Esophagus squamous epithelium (tissue), 5 donors: ENCODE results near the gene RIMS4. TPM values are rescaled to one million over a fixed set of nuclear protein-coding genes. Genes with fewer than 3 reads are reported as not detected.

ENCODE experiments used
- DNase-seq: peaks from one replicate; lab custom pipeline; 2025; lab: John Stamatoyannopoulos, UW
- H3K27ac ChIP-seq, 4 donors: fragments of 200-600 bp; sonication (generic); one replicate each; pipeline ENCODE4 v1.5.1; 2016 to 2019; ENCODE audit warnings: mild to moderate bottlenecking in 1 of 4
- H3K27me3 ChIP-seq, 4 donors: fragments of 200-600 bp; sonication (generic); 1 replicate in 3 of 4; 2 replicates in 1 of 4; pipeline versions ENCODE4 v1.5.1 to v1.6.0; 2017 to 2021; ENCODE audit warnings: antibody characterized with exemption in 1 of 4
- H3K36me3 ChIP-seq, 3 donors: fragments of 200-600 bp; sonication (generic); one replicate each; pipeline ENCODE4 v1.5.1; 2016 to 2019
- H3K4me1 ChIP-seq, 3 donors: fragments of 200-600 bp; sonication (generic); one replicate each; pipeline ENCODE4 v1.5.1; 2017 to 2019
- H3K4me3 ChIP-seq, 4 donors: fragments of 200-600 bp; sonication (generic); 1 replicate in 3 of 4; 2 replicates in 1 of 4; pipeline ENCODE4 v1.5.1; 2016 to 2019; ENCODE audit warnings: mild to moderate bottlenecking in 2 of 4, moderate library complexity in 1 of 4
- H3K9me3 ChIP-seq, 3 donors: fragments of 200-600 bp; sonication (generic); one replicate each; pipeline ENCODE4 v1.5.1; 2016 to 2019
- CTCF ChIP-seq, 6 experiments: fragments of 450-650 bp in 4 of 6; fragments of 200-600 bp in 2 of 6; sonication (generic) in 2 of 6; IDR thresholded peaks; one replicate each; pipeline ENCODE4 v1.5.1; 2016 to 2019; ENCODE audit warnings: antibody characterized with exemption in 6 of 6, mild to moderate bottlenecking in 4 of 6, moderate library complexity in 4 of 6
- POLR2A ChIP-seq, 4 donors: fragments of 450-650 bp; IDR thresholded peaks; one replicate each; pipeline ENCODE4 v1.6.1; 2017; ENCODE audit warnings: antibody characterized with exemption in 4 of 4, mild to moderate bottlenecking in 4 of 4, moderate library complexity in 3 of 4
- WGBS, 2 donors: methylation state at CpG; one replicate each; pipeline ENCODE4 v1.1.5; 2018; 5-methylcytosine and 5-hydroxymethylcytosine counted together
- intact Hi-C: fragments of 100-400 bp; cut with DNase I; formaldehyde crosslinking; loops from one replicate; pipeline ENCODE4 v1.15.0; 2022
- total RNA-seq, 4 donors: library from RNA; depleted of rRNA; stranded (reverse); fragments of >200 nt; gene quantifications; one replicate each; pipeline ENCODE4 v1.1.0, GENCODE V29; 2016
- donor health status: DM: yes; HTN: yes; CAD: no.

The RIMS4 gene
- total RNA-seq, 4 donors from 2014 or later = 0.32 to 1.7 TPM; not detected in 2

GRCh38 chr20:44717986-44718385 lies 92.4 kb downstream of the RIMS4 start:
- Histone ChIP-seq H3K4me1 (peaks cover 54 to 90% (median 57%) of the 10 kb centered on the region in 3 donors), H3K27ac (peak overlapping the region; percentile 34 to 91 (median 80)), H3K4me3 (peak overlapping the region in 1 of 4 donors; percentile 19), H3K9me3 (no peaks in the 10 kb centered on the region), H3K36me3 (no peaks in the 10 kb centered on the region), H3K27me3 (no peaks in the 10 kb centered on the region)
- no peak for DNase-seq
- no peak for TF ChIP-seq POLR2A (IDR thresholded peaks at IDR 0.05)
- TF ChIP-seq CTCF (IDR thresholded peaks at IDR 0.05) = peak in 2 of 6 experiments; percentile 22 to 32
- intact Hi-C loops = no loop called here
- 59 to 76% methylated on average over 7 to 9 of the region's 10 CpGs for WGBS, 2 donors

DNA sequence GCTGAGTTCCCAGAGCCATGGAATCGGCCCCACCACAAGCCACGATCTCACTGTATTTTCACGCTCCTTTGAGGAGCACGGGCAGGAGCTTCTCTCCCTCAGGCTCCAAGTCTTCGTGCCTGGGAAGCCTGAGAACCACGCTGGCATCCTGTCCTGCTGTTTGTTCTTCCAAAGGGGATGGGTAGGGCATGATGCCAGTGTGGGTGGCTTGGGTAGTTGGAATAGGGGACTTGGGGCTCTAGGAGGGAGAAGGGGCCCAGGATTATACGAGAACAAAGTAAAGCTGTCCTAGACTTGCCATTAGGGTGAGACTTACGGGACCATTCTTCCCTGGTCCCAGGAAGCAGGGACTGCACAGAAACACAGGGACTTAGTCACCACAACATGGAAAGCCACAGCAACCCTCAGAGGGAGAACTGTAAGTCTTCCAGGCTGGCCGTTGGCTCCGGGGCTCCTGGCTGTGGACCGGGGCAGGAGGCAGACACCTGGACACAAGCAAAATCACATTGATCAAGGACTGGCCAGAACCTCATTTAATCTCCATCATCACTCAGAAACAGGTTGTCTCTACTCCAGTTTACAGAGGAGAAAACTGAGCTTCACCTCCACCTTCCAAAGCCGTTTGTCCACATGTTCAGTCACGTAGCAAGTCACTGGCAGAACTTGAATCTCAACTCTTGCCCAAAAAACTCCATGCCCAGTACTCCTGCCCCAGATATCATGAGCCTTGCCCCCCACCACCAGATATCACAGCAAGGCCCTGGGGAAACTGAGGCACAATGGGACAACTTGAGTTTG lies 93.8 kb downstream of the RIMS4 start:
- no peak for TF ChIP-seq POLR2A (IDR thresholded peaks at IDR 0.05)
- TF ChIP-seq CTCF (IDR thresholded peaks at IDR 0.05) = no peak
- Histone ChIP-seq H3K36me3 (no peaks in the 10 kb centered on the region), H3K9me3 (no peaks in the 10 kb centered on the region), H3K27ac (peak overlapping the region; percentile 70 to 89 (median 80)), H3K4me1 (peaks cover 54 to 95% (median 58%) of the 10 kb centered on the region in 3 donors), H3K27me3 (no peaks in the 10 kb centered on the region), H3K4me3 (peak overlapping the region; percentile 6 to 52 (median 23))
- intact Hi-C loops = no loop called here
- no peak for DNase-seq
- WGBS, 2 donors = 39 to 41% methylated on average over 4 to 6 of the region's 13 CpGs

DNA sequence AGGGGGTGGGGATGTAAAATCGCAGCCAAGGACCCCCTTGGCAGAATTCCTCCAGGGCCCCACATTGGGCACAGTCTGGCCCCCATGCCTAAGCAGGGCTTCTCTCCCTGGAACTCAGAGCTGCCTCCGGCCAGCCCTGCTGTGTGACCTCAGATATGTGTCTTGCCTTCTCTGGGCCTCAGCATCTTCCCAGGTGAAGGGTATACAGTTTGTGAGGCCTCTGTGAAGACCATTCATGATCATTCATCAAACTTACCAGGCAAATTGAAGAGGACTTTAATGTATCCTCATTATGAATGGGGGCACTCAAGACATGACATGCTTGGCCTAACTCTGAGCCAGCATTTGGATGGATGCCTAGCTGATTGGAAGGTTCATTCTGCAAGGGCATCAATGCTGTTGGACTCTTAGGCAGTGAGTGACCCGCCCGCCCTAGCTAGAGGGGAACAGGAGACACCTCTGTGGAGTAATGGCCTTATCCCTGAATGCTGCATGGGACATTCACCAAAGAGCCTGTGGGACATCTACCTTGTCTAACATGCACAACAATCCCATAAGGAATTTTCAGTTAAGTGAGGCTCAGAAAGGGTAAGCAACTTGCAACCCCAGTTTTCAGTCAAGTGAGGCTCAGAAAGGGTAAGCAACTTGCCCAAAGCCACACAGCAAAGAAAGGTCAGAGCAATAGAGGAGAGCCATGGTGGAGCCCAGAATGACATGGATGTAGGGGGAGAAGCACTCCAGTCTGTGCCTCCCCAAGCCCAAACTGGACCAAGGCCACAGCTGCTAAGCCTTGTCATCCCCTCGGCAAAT lies 94.6 kb downstream of the RIMS4 start:
- no peak for DNase-seq
- Histone ChIP-seq H3K27ac (peak overlapping the region; percentile 70 to 89 (median 80)), H3K27me3 (no peaks in the 10 kb centered on the region), H3K4me3 (peak overlapping the region; percentile 9 to 52 (median 23)), H3K36me3 (no peaks in the 10 kb centered on the region), H3K4me1 (peaks cover 51 to 92% (median 59%) of the 10 kb centered on the region in 3 donors), H3K9me3 (no peaks in the 10 kb centered on the region)
- TF ChIP-seq CTCF (IDR thresholded peaks at IDR 0.05) (no peak), POLR2A (IDR thresholded peaks at IDR 0.05) (no peak)
- 22 to 33% methylated on average over 1 to 3 of the region's 5 CpGs for WGBS, 2 donors
- intact Hi-C loops = no loop called here

DNA sequence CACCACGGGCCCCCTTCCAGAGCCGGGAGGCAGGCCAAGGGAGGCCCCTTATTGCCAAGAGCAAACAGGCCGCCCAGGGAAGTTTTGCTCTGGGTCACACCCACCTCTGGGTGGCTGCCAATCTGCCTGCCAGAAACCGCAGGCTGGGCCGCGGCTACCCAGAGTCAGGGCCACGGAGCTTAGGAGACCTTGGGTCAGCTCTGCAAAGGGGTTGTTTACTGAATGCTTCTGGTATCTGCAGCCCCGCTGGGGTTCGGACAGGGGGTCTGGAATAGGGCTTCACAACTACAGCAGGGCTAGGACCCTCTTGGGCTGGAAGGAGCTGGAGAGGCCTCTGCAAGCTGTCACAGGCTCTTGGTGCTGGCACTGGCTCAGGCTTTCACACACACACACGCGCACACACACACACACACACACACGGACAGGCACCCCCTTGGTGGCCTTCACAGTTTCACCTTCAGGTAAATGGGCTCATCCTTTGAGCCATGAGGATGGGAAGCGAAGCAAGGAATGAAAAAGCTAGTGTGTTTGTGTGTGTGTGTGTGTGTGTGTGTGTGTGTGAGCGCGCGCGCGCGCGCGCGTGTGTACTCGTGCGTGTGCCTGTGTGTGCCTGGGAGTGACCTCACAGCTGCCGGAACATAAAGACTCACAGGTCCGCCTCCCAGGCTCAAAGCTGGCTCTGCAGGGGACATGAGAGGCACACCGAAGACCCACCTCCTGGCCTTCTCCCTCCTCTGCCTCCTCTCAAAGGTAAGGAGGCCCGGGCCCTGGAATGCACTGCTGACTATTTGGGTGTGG lies 95.4 kb downstream of the RIMS4 start, which contains the start of gene CCN5:
TSS of gene CCN5 (plus strand) at position 669 of the 798 bp plus-strand sequence. CDS start at position 691, 22 bp downstream.
- TF ChIP-seq CTCF (IDR thresholded peaks at IDR 0.05) = no peak
- TF ChIP-seq POLR2A (IDR thresholded peaks at IDR 0.05) = no peak
- DNase-seq = peak; percentile 10
- H3K9me3 ChIP-seq = no peaks in the 10 kb centered on the region
- H3K27me3 ChIP-seq = no peaks in the 10 kb centered on the region
- intact Hi-C loops = no loop called here
- peak within 1 kb of the TSS; percentile 70 to 89 (median 80) for H3K27ac ChIP-seq
- H3K36me3 ChIP-seq = no peaks in the 10 kb centered on the region
- peaks cover 48 to 84% (median 51%) of the 10 kb centered on the region in 3 donors for H3K4me1 ChIP-seq
- WGBS, 2 donors = 40 to 44% methylated on average over 7 to 18 of the region's 28 CpGs
- peak within 1 kb of the TSS; percentile 9 to 52 (median 23) for H3K4me3 ChIP-seq
